Activated B cell treated with CpG ODN at 0.5 μM for 24 hours (primary cell): ENCODE measurements around the gene SKI. TPM values are rescaled to one million over a fixed set of nuclear protein-coding genes. Genes with fewer than 3 reads are reported as not detected.

Experiments
- ATAC-seq: fragments of 200-7000 bp; cut with Tn5 transposase; one replicate; pipeline ENCODE4 v1.10.0; 2021; ENCODE audit warnings: low read depth, mild to moderate bottlenecking, moderate library complexity
- CTCF ChIA-PET: fragments of 350-600 bp; sonication (Branson Sonifier 250); formaldehyde crosslinking; loops from one replicate; lab custom pipeline; 2021; ENCODE audit warnings: antibody characterized with exemption; lab: Charles Lee
- POLR2A ChIA-PET: fragments of 350-600 bp; sonication (Branson Sonifier 250); formaldehyde crosslinking; loops from one replicate; lab custom pipeline; 2021; ENCODE audit warnings: antibody characterized with exemption; lab: Charles Lee
- DNase-seq: peaks from one replicate; pipeline ENCODE4 v3.0.0; 2022
- H3K27ac Mint-ChIP-seq: one replicate; pipeline ENCODE4 v1.8.0; 2020; ENCODE audit warnings: mixed read lengths
- H3K27me3 Mint-ChIP-seq: one replicate; pipeline ENCODE4 v1.8.0; 2021; ENCODE audit warnings: mixed read lengths
- H3K36me3 Mint-ChIP-seq: one replicate; pipeline ENCODE4 v1.8.0; 2021; ENCODE audit warnings: low read depth, mixed read lengths
- H3K4me1 Mint-ChIP-seq: one replicate; pipeline ENCODE4 v1.8.0; 2021; ENCODE audit warnings: mixed read lengths
- H3K4me3 Mint-ChIP-seq: one replicate; pipeline ENCODE4 v1.8.0; 2020; ENCODE audit warnings: mild to moderate bottlenecking, mixed read lengths
- H3K9me3 Mint-ChIP-seq: one replicate; pipeline ENCODE4 v1.8.0; 2020; ENCODE audit warnings: mixed read lengths
- CTCF ChIP-seq: fragments of 200-600 bp; IDR thresholded peaks from one replicate; pipeline ENCODE4 v1.8.0; 2022; ENCODE audit warnings: antibody characterized with exemption, mild to moderate bottlenecking
- intact Hi-C: fragments of 100-400 bp; cut with micrococcal nuclease; formaldehyde crosslinking; loops from one replicate; pipeline ENCODE4 v1.15.1; 2024
- total RNA-seq: library from RNA; stranded (reverse); gene quantifications from 2 replicates; pipeline ENCODE4 v1.2.3, GENCODE V29; 2022

The SKI gene
- total RNA-seq, 1 donor from 2014 or later, result 37.6 TPM

- H3K4me1 Mint-ChIP-seq, result no peaks in the 10 kb centered on the region
- peaks cover 4% of the 10 kb centered on the region for H3K36me3 Mint-ChIP-seq
- CTCF ChIA-PET, result no interaction called here
- no peaks in the 10 kb centered on the region for H3K9me3 Mint-ChIP-seq
- TF ChIP-seq CTCF, result no peak
- intact Hi-C loops, result no loop called here
- H3K27me3 Mint-ChIP-seq, result no peaks in the 10 kb centered on the region
- no peak overlapping the region for H3K4me3 Mint-ChIP-seq
- DNase-seq, result no peak
- no peak for ATAC-seq
- POLR2A ChIA-PET, result no interaction called here
- no peak overlapping the region for H3K27ac Mint-ChIP-seq
Observed at GRCh38 chr1:2355373-2356261, 127.5 kb downstream of the SKI start.

GRCh38 chr1:2356401-2356800, 128.3 kb downstream of the SKI start:
- DNase-seq, result no peak
- POLR2A ChIA-PET, result interaction anchor here (0.5 kb wide), 1 partner anchor 1517 kb away, joined by 6 read pairs; no protein-coding TSS in a partner anchor
- H3K4me1 Mint-ChIP-seq, result no peaks in the 10 kb centered on the region
- ATAC-seq, result no peak
- peaks cover 4% of the 10 kb centered on the region for H3K36me3 Mint-ChIP-seq
- CTCF ChIA-PET, result no interaction called here
- intact Hi-C loops, result no loop called here
- H3K4me3 Mint-ChIP-seq, result no peak overlapping the region
- no peak overlapping the region for H3K27ac Mint-ChIP-seq
- no peaks in the 10 kb centered on the region for H3K27me3 Mint-ChIP-seq
- no peaks in the 10 kb centered on the region for H3K9me3 Mint-ChIP-seq
- no peak for TF ChIP-seq CTCF

- CTCF ChIA-PET, result no interaction called here
Observed at GRCh38 chr1:2356911-2357845, 129.1 kb downstream of the SKI start.

DNA sequence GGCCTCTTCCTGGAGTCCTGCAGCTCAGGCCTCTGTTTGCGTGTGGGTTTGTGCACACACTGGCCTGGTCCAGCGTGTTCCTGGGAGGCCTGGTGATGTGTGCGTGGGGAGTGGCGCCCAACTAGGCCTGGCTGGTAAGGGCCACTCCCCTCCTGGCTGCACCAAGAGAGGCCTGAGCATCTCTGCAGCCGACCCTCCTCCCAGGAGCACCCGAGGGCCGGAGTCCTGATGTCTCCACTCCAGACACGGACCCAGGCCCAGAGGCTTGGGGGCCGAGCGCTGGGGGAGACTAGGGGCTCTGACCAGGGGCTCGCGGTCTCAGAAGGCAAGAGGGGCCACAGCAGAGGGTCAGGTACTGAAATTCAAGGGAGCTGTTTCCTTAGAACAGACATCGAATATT, 130.0 kb downstream of the SKI start:
- CTCF ChIA-PET, result no interaction called here
- H3K9me3 Mint-ChIP-seq, result no peaks in the 10 kb centered on the region
- DNase-seq (no peak), ATAC-seq (no peak)
- no peak overlapping the region for H3K27ac Mint-ChIP-seq
- intact Hi-C loops, result no loop called here
- TF ChIP-seq CTCF, result no peak
- H3K27me3 Mint-ChIP-seq, result no peaks in the 10 kb centered on the region
- no peak overlapping the region for H3K4me3 Mint-ChIP-seq
- no peaks in the 10 kb centered on the region for H3K4me1 Mint-ChIP-seq
- H3K36me3 Mint-ChIP-seq, result peaks cover 6% of the 10 kb centered on the region
- POLR2A ChIA-PET, result no interaction called here

More at GRCh38 chr1:2356911-2357845, 129.1 kb downstream of the SKI start:
- TF ChIP-seq CTCF, result no peak
- POLR2A ChIA-PET, result interaction anchor here (0.5 kb wide), 1 partner anchor 1516 kb away, joined by 6 read pairs; no protein-coding TSS in a partner anchor
- H3K36me3 Mint-ChIP-seq, result peaks cover 5% of the 10 kb centered on the region
- no peaks in the 10 kb centered on the region for H3K9me3 Mint-ChIP-seq
- ATAC-seq, result no peak
- DNase-seq, result no peak
- no peaks in the 10 kb centered on the region for H3K4me1 Mint-ChIP-seq
- intact Hi-C loops, result no loop called here
- H3K27ac Mint-ChIP-seq, result no peak overlapping the region
- H3K27me3 Mint-ChIP-seq, result no peaks in the 10 kb centered on the region
- no peak overlapping the region for H3K4me3 Mint-ChIP-seq
